ENCODE results near the gene LMBR1. TPM values are rescaled to one million over a fixed set of nuclear protein-coding genes. Genes with fewer than 3 reads are reported as not detected.

LMBR1 gene
- total RNA-seq, 1 donor from 2014 or later = 49.7 TPM

DNA sequence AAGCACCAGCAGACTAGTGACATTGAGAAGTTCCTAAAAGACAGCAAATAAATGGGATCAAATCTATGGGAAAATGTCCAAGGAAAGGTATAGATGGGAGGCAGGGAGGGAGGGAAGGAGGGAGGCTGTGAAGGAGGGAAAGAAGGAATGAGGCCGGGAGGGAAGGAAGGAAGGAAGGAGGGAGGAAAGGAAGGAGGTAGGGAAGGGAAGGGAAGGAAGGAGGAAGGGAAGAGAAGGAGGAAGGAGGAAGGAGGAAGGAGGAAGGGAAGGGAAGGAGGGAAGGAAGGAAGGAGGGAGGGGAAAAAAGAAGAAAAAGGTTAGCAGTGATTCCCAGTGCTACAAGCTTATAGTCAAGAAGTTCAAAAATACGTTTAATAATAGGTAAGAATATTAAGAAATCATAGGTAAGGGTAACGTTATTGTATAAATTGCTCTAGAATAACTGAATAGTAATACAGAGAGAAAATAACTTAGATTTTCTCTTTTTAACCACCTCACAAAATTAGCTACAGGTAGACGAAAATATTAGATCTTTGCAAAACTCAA is 106.9 kb downstream of the LMBR1 start:
- Histone ChIP-seq H3K27ac (ENCODE audit: low read depth, low read length) (no peak overlapping the region), H3K4me3 (ENCODE audit: insufficient read depth, low read depth, low read length) (no peak overlapping the region), H3K4me1 (ENCODE audit: insufficient read depth, low read length) (no peaks in the 10 kb centered on the region), H3K4me2 (ENCODE audit: low read length) (no peak overlapping the region), H4K20me1 (ENCODE audit: insufficient read depth, low read length) (no peaks in the 10 kb centered on the region), H2AFZ (ENCODE audit: low read depth, low read length) (no peak overlapping the region), H3K27me3 (ENCODE audit: insufficient read depth, low read length) (no peaks in the 10 kb centered on the region), H3K9ac (ENCODE audit: low read length) (no peak overlapping the region), H3K9me3 (ENCODE audit: insufficient read depth, low read depth, low read length) (no peaks in the 10 kb centered on the region), H3K79me2 (ENCODE audit: insufficient read depth, low read length) (no peaks in the 10 kb centered on the region), H3K36me3 (ENCODE audit: insufficient read depth, low read length) (no peaks in the 10 kb centered on the region)
- no peaks in the 10 kb centered on the region for H3K27me3 Mint-ChIP-seq (ENCODE audit: low read depth, unreplicated experiment)
- DNase-seq (ENCODE audit: low read depth) = no peak
- no peaks in the 10 kb centered on the region for H3K36me3 Mint-ChIP-seq (ENCODE audit: low read depth, unreplicated experiment)
- H3K4me3 Mint-ChIP-seq (ENCODE audit: unreplicated experiment) = no peak overlapping the region
- TF ChIP-seq, protein P1, sequence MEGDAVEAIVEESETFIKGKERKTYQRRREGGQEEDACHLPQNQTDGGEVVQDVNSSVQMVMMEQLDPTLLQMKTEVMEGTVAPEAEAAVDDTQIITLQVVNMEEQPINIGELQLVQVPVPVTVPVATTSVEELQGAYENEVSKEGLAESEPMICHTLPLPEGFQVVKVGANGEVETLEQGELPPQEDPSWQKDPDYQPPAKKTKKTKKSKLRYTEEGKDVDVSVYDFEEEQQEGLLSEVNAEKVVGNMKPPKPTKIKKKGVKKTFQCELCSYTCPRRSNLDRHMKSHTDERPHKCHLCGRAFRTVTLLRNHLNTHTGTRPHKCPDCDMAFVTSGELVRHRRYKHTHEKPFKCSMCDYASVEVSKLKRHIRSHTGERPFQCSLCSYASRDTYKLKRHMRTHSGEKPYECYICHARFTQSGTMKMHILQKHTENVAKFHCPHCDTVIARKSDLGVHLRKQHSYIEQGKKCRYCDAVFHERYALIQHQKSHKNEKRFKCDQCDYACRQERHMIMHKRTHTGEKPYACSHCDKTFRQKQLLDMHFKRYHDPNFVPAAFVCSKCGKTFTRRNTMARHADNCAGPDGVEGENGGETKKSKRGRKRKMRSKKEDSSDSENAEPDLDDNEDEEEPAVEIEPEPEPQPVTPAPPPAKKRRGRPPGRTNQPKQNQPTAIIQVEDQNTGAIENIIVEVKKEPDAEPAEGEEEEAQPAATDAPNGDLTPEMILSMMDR (IDR thresholded peaks at IDR 0.05; ENCODE audit: insufficient read depth, low read depth, low read length) = no peak
- TF ChIP-seq EZH2 (IDR thresholded peaks at IDR 0.05; ENCODE audit: insufficient read depth, low read length) = no peak
- no peaks in the 10 kb centered on the region for H3K9me3 Mint-ChIP-seq (ENCODE audit: unreplicated experiment)
- FAIRE-seq = no peak
- H3K27ac Mint-ChIP-seq (ENCODE audit: unreplicated experiment) = no peak overlapping the region
- peaks cover 7% of the 10 kb centered on the region for H3K4me1 Mint-ChIP-seq (ENCODE audit: low read depth, unreplicated experiment)

DNA sequence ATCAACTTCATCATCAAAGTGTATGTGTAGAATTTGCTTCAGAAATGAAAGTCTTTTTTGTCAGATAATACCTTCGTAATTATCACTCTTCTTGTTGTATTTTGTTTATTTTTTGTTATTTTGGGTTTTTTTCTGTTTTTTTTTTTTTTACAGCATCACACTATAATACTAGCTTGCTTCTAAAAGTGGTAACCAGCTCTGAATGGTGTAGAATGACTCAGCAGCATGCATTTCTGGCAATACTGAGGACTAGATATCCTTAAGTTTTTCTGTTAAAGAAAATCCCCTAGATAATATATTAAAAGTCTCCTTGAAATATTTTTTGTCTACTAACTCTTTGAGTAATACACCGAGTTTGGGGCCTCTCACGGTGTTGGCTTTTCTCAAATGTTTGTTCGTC is 109.1 kb downstream of the LMBR1 start:
- no peak for TF ChIP-seq EZH2 (IDR thresholded peaks at IDR 0.05; ENCODE audit: insufficient read depth, low read length)
- TF ChIP-seq, protein P1 (IDR thresholded peaks at IDR 0.05; ENCODE audit: insufficient read depth, low read depth, low read length) = no peak

DNA sequence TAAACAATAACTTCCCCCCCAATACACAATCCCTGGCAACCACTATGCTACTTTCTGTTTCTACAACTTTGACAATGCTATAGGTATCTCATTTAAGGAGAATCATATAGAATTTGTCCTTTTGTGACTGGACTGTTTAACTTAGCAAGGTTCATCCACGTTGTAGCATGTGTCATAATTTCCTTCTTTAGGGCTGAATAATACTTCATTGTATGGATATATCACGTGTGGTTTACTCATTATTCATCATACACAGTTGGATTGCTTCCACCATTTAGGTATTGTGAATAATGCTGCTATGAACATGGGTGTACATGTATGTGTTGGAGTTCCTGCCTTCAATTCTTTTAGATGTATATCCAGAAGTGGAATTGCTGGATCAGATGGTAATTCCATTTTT is 111.0 kb downstream of the LMBR1 start:
- H2AFZ ChIP-seq (ENCODE audit: low read depth, low read length) = no peak overlapping the region
- no peaks in the 10 kb centered on the region for H4K20me1 ChIP-seq (ENCODE audit: insufficient read depth, low read length)
- no peak overlapping the region for H3K4me2 ChIP-seq (ENCODE audit: low read length)
- Mint-ChIP-seq H3K27me3 (ENCODE audit: low read depth, unreplicated experiment) (no peaks in the 10 kb centered on the region), H3K4me3 (ENCODE audit: unreplicated experiment) (no peak overlapping the region), H3K36me3 (ENCODE audit: low read depth, unreplicated experiment) (no peaks in the 10 kb centered on the region), H3K27ac (ENCODE audit: unreplicated experiment) (no peak overlapping the region), H3K9me3 (ENCODE audit: unreplicated experiment) (no peaks in the 10 kb centered on the region), H3K4me1 (ENCODE audit: low read depth, unreplicated experiment) (peaks cover 11% of the 10 kb centered on the region)
- H3K9ac ChIP-seq (ENCODE audit: low read length) = no peak overlapping the region
- DNase-seq (ENCODE audit: low read depth) (no peak), FAIRE-seq (no peak)
- no peaks in the 10 kb centered on the region for H3K27me3 ChIP-seq (ENCODE audit: insufficient read depth, low read length)
- H3K36me3 ChIP-seq (ENCODE audit: insufficient read depth, low read length) = no peaks in the 10 kb centered on the region
- H3K79me2 ChIP-seq (ENCODE audit: insufficient read depth, low read length) = no peaks in the 10 kb centered on the region
- no peaks in the 10 kb centered on the region for H3K9me3 ChIP-seq (ENCODE audit: insufficient read depth, low read depth, low read length)
- H3K27ac ChIP-seq (ENCODE audit: low read depth, low read length) = no peak overlapping the region
- TF ChIP-seq, protein P1 (IDR thresholded peaks at IDR 0.05; ENCODE audit: insufficient read depth, low read depth, low read length) = no peak
- TF ChIP-seq EZH2 (IDR thresholded peaks at IDR 0.05; ENCODE audit: insufficient read depth, low read length) = no peak
- no peak overlapping the region for H3K4me3 ChIP-seq (ENCODE audit: insufficient read depth, low read depth, low read length)
- no peaks in the 10 kb centered on the region for H3K4me1 ChIP-seq (ENCODE audit: insufficient read depth, low read length)

More for the DNA sequence above, 109.1 kb downstream of the LMBR1 start:
- Mint-ChIP-seq H3K36me3 (ENCODE audit: low read depth, unreplicated experiment) (no peaks in the 10 kb centered on the region), H3K27me3 (ENCODE audit: low read depth, unreplicated experiment) (no peaks in the 10 kb centered on the region), H3K4me1 (ENCODE audit: low read depth, unreplicated experiment) (peaks cover 7% of the 10 kb centered on the region), H3K9me3 (ENCODE audit: unreplicated experiment) (no peaks in the 10 kb centered on the region), H3K4me3 (ENCODE audit: unreplicated experiment) (no peak overlapping the region), H3K27ac (ENCODE audit: unreplicated experiment) (peak overlapping the region; percentile 91)
- Histone ChIP-seq H3K27ac (ENCODE audit: low read depth, low read length) (no peak overlapping the region), H4K20me1 (ENCODE audit: insufficient read depth, low read length) (no peaks in the 10 kb centered on the region), H3K79me2 (ENCODE audit: insufficient read depth, low read length) (no peaks in the 10 kb centered on the region), H3K4me3 (ENCODE audit: insufficient read depth, low read depth, low read length) (no peak overlapping the region), H3K36me3 (ENCODE audit: insufficient read depth, low read length) (no peaks in the 10 kb centered on the region), H3K9me3 (ENCODE audit: insufficient read depth, low read depth, low read length) (no peaks in the 10 kb centered on the region), H3K4me1 (ENCODE audit: insufficient read depth, low read length) (no peaks in the 10 kb centered on the region), H2AFZ (ENCODE audit: low read depth, low read length) (no peak overlapping the region), H3K27me3 (ENCODE audit: insufficient read depth, low read length) (no peaks in the 10 kb centered on the region), H3K9ac (ENCODE audit: low read length) (no peak overlapping the region), H3K4me2 (ENCODE audit: low read length) (no peak overlapping the region)
- FAIRE-seq (no peak), DNase-seq (ENCODE audit: low read depth) (no peak)

Data from astrocyte (in vitro differentiated cells and primary cell).